ENCODE measurements around the gene ATXN3L.

DNA sequence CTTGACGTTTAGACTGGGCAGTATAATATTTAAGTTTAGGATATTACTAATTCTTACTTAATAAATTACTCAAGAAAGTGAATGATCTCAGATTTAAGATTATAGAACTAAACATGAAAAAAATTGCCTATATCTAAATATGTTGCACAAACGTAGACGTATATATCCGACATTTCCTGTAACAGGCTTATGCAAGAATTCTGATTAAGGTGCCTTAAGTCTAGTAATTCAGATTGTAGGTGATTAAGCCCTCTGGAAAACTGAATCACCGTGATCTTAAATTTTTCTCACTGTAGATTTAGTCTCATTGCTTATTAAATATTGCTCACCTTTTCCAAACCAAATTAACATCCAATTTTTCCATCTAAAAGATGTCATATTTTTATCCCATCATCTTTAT lies 24.0 kb downstream of the ATXN3L start:
- no peak for TF ChIP-seq POLR2A (IDR thresholded peaks at IDR 0.05)
- TF ChIP-seq, protein P1, sequence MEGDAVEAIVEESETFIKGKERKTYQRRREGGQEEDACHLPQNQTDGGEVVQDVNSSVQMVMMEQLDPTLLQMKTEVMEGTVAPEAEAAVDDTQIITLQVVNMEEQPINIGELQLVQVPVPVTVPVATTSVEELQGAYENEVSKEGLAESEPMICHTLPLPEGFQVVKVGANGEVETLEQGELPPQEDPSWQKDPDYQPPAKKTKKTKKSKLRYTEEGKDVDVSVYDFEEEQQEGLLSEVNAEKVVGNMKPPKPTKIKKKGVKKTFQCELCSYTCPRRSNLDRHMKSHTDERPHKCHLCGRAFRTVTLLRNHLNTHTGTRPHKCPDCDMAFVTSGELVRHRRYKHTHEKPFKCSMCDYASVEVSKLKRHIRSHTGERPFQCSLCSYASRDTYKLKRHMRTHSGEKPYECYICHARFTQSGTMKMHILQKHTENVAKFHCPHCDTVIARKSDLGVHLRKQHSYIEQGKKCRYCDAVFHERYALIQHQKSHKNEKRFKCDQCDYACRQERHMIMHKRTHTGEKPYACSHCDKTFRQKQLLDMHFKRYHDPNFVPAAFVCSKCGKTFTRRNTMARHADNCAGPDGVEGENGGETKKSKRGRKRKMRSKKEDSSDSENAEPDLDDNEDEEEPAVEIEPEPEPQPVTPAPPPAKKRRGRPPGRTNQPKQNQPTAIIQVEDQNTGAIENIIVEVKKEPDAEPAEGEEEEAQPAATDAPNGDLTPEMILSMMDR (IDR thresholded peaks at IDR 0.05), result no peak

Data from testis (tissue), 2 donors.